IMR-90 (cell line): Measurements from ENCODE around the gene CACNA2D4. TPM values are rescaled to one million over a fixed set of nuclear protein-coding genes. Genes with fewer than 3 reads are reported as not detected.

ENCODE experiments used
- ATAC-seq: fragments of 200-7000 bp; cut with Tn5 transposase; 2 replicates; pipeline ENCODE4 v1.9.1; 2020; ENCODE audit warnings: low read depth, mild to moderate bottlenecking, moderate library complexity
- BruUV-seq: library from RNA; stranded (reverse); fragments of 400-500 nt; replicated peaks from 2 replicates; lab custom pipeline; 2021; lab: Mats Ljungman, UMichigan
- CTCF ChIA-PET: fragments of 300-600 bp; formaldehyde crosslinking; extraction: SDS; loops from one replicate; lab custom pipeline; 2021; ENCODE audit warnings: antibody characterized with exemption; lab: Yijun Ruan, JAX
- POLR2A ChIA-PET: fragments of 300-600 bp; sonication (Branson Sonifier 250); formaldehyde crosslinking; loops from one replicate; lab custom pipeline; 2022; ENCODE audit warnings: antibody characterized with exemption; ENCODE audit not compliant: unreplicated experiment; lab: Charles Lee
- DNase-seq: peaks from one replicate; pipeline ENCODE4 v3.0.0; 2013
- H2AFZ ChIP-seq: replicated peaks from 2 replicates; pipeline ENCODE3; 2013; ENCODE audit warnings: low read length, mild to moderate bottlenecking; ENCODE audit not compliant: poor library complexity
- H2AK5ac ChIP-seq: 2 replicates; pipeline ENCODE4 v1.6.1; 2013; ENCODE audit warnings: low read depth, low read length, inconsistent platforms
- H2AK9ac ChIP-seq: replicated peaks from 2 replicates; pipeline ENCODE3; 2013; ENCODE audit warnings: mild to moderate bottlenecking, low read depth, low read length, moderate library complexity; ENCODE audit not compliant: poor library complexity
- H2BK120ac ChIP-seq: 2 replicates; pipeline ENCODE4 v1.6.1; 2013; ENCODE audit warnings: low read depth, low read length, inconsistent platforms
- H2BK15ac ChIP-seq: 3 replicates; pipeline ENCODE4 v1.6.1; 2013; ENCODE audit warnings: low read depth, low read length, inconsistent platforms
- H2BK20ac ChIP-seq: 2 replicates; pipeline ENCODE4 v1.6.1; 2013; ENCODE audit warnings: low read depth, mild to moderate bottlenecking, inconsistent platforms, low read length, moderate library complexity
- H2BK5ac ChIP-seq: 2 replicates; pipeline ENCODE4 v1.6.1; 2013; ENCODE audit warnings: mild to moderate bottlenecking, low read depth, low read length, inconsistent platforms; ENCODE audit not compliant: poor library complexity, severe bottlenecking
- H3K14ac ChIP-seq: replicated peaks from 2 replicates; pipeline ENCODE4 v1.6.1; 2013; ENCODE audit warnings: low read depth, low read length, inconsistent platforms
- H3K18ac ChIP-seq: 2 replicates; pipeline ENCODE4 v1.6.1; 2013; ENCODE audit warnings: low read depth, low read length, control low read depth
- H3K23ac ChIP-seq: 2 replicates; pipeline ENCODE4 v1.6.1; 2013; ENCODE audit warnings: low read depth, low read length, inconsistent platforms
- H3K27ac ChIP-seq: 2 replicates; pipeline ENCODE4 v1.5.1; 2013; ENCODE audit warnings: mild to moderate bottlenecking, control low read depth, low read length; ENCODE audit not compliant: insufficient read depth
- H3K27me3 ChIP-seq: 2 replicates; pipeline ENCODE4 v1.6.1; 2013; ENCODE audit warnings: low read length; ENCODE audit not compliant: control insufficient read depth, insufficient read depth
- H3K36me3 ChIP-seq: 2 replicates; pipeline ENCODE4 v1.6.1; 2013; ENCODE audit warnings: low read length, mixed read lengths; ENCODE audit not compliant: control insufficient read depth, insufficient read depth
- H3K4ac ChIP-seq: 2 replicates; pipeline ENCODE4 v1.6.1; 2013; ENCODE audit warnings: low read depth, low read length, inconsistent platforms
- H3K4me1 ChIP-seq: 2 replicates; pipeline ENCODE4 v1.6.1; 2013; ENCODE audit warnings: low read length, mixed read lengths; ENCODE audit not compliant: control insufficient read depth, insufficient read depth
- H3K4me2 ChIP-seq: 2 replicates; pipeline ENCODE4 v1.6.1; 2013; ENCODE audit warnings: low read depth, mild to moderate bottlenecking, control low read depth, low read length, moderate library complexity
- H3K4me3 ChIP-seq: 2 replicates; pipeline ENCODE4 v1.5.1; 2013; ENCODE audit warnings: low read depth, mild to moderate bottlenecking, control low read depth, low read length, moderate library complexity; ENCODE audit not compliant: insufficient read depth
- H3K56ac ChIP-seq: 2 replicates; pipeline ENCODE4 v1.6.1; 2013; ENCODE audit warnings: low read length, inconsistent platforms; ENCODE audit not compliant: insufficient read depth; ENCODE audit errors: extremely low read depth
- H3K79me1 ChIP-seq, 2 experiments: 2 replicates each; pipeline ENCODE4 v1.6.1; 2013; ENCODE audit warnings: low read length in 2 of 2, inconsistent platforms in 1 of 2, low read depth in 1 of 2
- H3K9ac ChIP-seq: 2 replicates; pipeline ENCODE4 v1.6.1; 2013; ENCODE audit warnings: low read depth, low read length, control low read depth
- H3K9me1 ChIP-seq: 2 replicates; pipeline ENCODE4 v1.6.1; 2013; ENCODE audit warnings: low read length, inconsistent platforms; ENCODE audit not compliant: insufficient read depth
- H3K9me3 ChIP-seq: 2 replicates; pipeline ENCODE4 v1.6.1; 2013; ENCODE audit warnings: low read length; ENCODE audit not compliant: control insufficient read depth, insufficient read depth
- H4K20me1 ChIP-seq: 2 replicates; pipeline ENCODE4 v1.6.1; 2013; ENCODE audit warnings: low read length, inconsistent platforms; ENCODE audit not compliant: insufficient read depth
- H4K5ac ChIP-seq: 2 replicates; pipeline ENCODE4 v1.6.1; 2013; ENCODE audit warnings: mild to moderate bottlenecking, low read depth, low read length, control low read depth
- H4K8ac ChIP-seq, 2 experiments: 2 replicates each; pipeline ENCODE4 v1.6.1; 2013; ENCODE audit warnings: low read depth in 2 of 2, low read length in 2 of 2, control low read depth in 1 of 2, inconsistent platforms in 1 of 2
- H4K91ac ChIP-seq: 2 replicates; pipeline ENCODE4 v1.6.1; 2013; ENCODE audit warnings: low read depth, low read length, inconsistent platforms; ENCODE audit not compliant: insufficient read depth
- BHLHE40 ChIP-seq: fragments of 150-350 bp; IDR thresholded peaks from 2 replicates; pipeline ENCODE4 v1.6.1; 2016; ENCODE audit warnings: mild to moderate bottlenecking, low read depth, low read length
- CEBPB ChIP-seq: IDR thresholded peaks from 2 replicates; pipeline ENCODE4 v1.6.1; 2012; ENCODE audit warnings: low read depth, low read length, improper control_type of control experiment
- CHD1 ChIP-seq: IDR thresholded peaks from 2 replicates; pipeline ENCODE4 v1.6.1; 2012; ENCODE audit warnings: low read depth, low read length, improper control_type of control experiment
- CTCF ChIP-seq: conservative IDR thresholded peaks from 2 replicates; pipeline ENCODE4 v1.5.1; 2012; ENCODE audit warnings: mild to moderate bottlenecking, low read depth, low read length, improper control_type of control experiment
- FOS ChIP-seq: fragments of 150-350 bp; IDR thresholded peaks from 2 replicates; pipeline ENCODE4 v1.6.1; 2016; ENCODE audit warnings: low read depth, low read length
- MAFK ChIP-seq: IDR thresholded peaks from 2 replicates; pipeline ENCODE4 v1.6.1; 2012; ENCODE audit warnings: low read depth, low read length, improper control_type of control experiment
- MAZ ChIP-seq: IDR thresholded peaks from 2 replicates; pipeline ENCODE4 v1.6.1; 2012; ENCODE audit warnings: low read depth, mild to moderate bottlenecking, low read length, improper control_type of control experiment, moderate library complexity, borderline replicate concordance
- MXI1 ChIP-seq: IDR thresholded peaks from 2 replicates; pipeline ENCODE4 v1.6.1; 2012; ENCODE audit warnings: low read depth, mild to moderate bottlenecking, low read length, moderate library complexity, borderline replicate concordance
- NFE2L2 ChIP-seq: fragments of 150-350 bp; IDR thresholded peaks from 2 replicates; pipeline ENCODE4 v1.6.1; 2016; ENCODE audit warnings: low read depth, mild to moderate bottlenecking, low read length
- POLR2A ChIP-seq: IDR thresholded peaks from 2 replicates; pipeline ENCODE4 v1.6.1; 2012; ENCODE audit warnings: mild to moderate bottlenecking, low read depth, low read length
- RAD21 ChIP-seq: IDR thresholded peaks from 2 replicates; pipeline ENCODE4 v1.6.1; 2012; ENCODE audit warnings: low read length, improper control_type of control experiment
- RCOR1 ChIP-seq: IDR thresholded peaks from 2 replicates; pipeline ENCODE4 v1.6.1; 2012; ENCODE audit warnings: mild to moderate bottlenecking, low read length, improper control_type of control experiment; ENCODE audit not compliant: insufficient replicate concordance
- RFX5 ChIP-seq: IDR thresholded peaks from 2 replicates; pipeline ENCODE4 v1.8.0; 2012; ENCODE audit warnings: low read depth, mild to moderate bottlenecking, low read length, moderate library complexity
- SMC3 ChIP-seq: fragments of 150-350 bp; IDR thresholded peaks from 2 replicates; pipeline ENCODE4 v1.6.1; 2016; ENCODE audit warnings: low read depth, mild to moderate bottlenecking, antibody characterized with exemption, low read length, moderate library complexity
- WGBS, 2 experiments: methylation state at CpG; one replicate each; pipeline versions ENCODE4 v1.1.5 to v1.1.7; 2013; ENCODE audit warnings: missing lambda C conversion rate in 2 of 2; ENCODE audit not compliant: insufficient read length in 1 of 2; ENCODE audit errors: extremely low coverage in 2 of 2; 5-methylcytosine and 5-hydroxymethylcytosine counted together
- dilution Hi-C: fragments of 300-500 bp; cut with HindIII; formaldehyde crosslinking; loops from one replicate; pipeline ENCODE4 v1.14.3; 2018; ENCODE audit warnings: low sequenced_read_pairs; ENCODE audit not compliant: unreplicated experiment
- in situ Hi-C: fragments of 300-500 bp; cut with MboI; formaldehyde crosslinking; loops from 3 replicates; pipeline ENCODE4 v1.14.3; 2019; ENCODE audit warnings: low sequenced_read_pairs, inconsistent platforms, mixed read lengths
- intact Hi-C: fragments of 100-400 bp; cut with micrococcal nuclease; formaldehyde crosslinking; loops from 2 replicates; pipeline ENCODE4 v1.10.0; 2022
- polyA plus RNA-seq, 3 experiments: library from polyadenylated mRNA; depleted of rRNA; stranded (reverse); fragments of >200 nt; gene quantifications; 2 replicates each; pipeline ENCODE4 v1.2.3, GENCODE V29; 2012; ENCODE audit warnings: low replicate concordance in 1 of 3
- total RNA-seq: library from RNA; depleted of rRNA; stranded (reverse); fragments of >200 nt; gene quantifications from 2 replicates; pipeline ENCODE4 v1.2.3, GENCODE V29; 2012
- TF ChIP-seq, protein P1 (sequence below): fragments of 150-350 bp; IDR thresholded peaks from 2 replicates; pipeline ENCODE4 v1.6.1; 2017; ENCODE audit warnings: mild to moderate bottlenecking, antibody characterized with exemption, low read length, low read depth
- TF ChIP-seq, protein P2 (sequence below): fragments of 150-350 bp; IDR thresholded peaks from 2 replicates; pipeline ENCODE4 v1.6.1; 2016; ENCODE audit warnings: low read depth, mild to moderate bottlenecking, low read length, moderate library complexity, borderline replicate concordance

Gene CACNA2D4
- total and polyA plus RNA-seq, 2 of the 4 experiments (the other 2 are of a cell fraction) = 0.18 to 0.22 TPM

DNA sequence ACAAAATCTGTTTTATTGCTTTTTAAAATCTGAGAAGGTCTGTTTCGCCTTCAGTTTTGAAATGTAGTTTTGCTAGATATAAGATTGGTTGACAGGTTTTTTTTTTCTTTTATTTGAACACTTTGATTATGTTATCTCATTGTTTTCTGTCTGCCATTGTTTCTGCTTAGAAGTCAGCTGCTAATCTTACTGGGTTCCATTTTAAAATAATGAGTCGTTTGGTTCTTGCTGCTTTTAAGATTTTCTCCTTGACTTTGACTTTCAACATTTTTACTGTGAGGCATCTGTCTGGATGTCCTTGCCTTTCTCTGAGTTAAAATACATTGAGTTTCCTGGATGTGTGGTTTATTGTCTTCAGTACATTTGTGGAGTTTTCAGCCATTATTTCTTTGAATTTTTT is 170.8 kb downstream of the CACNA2D4 start:
- Histone ChIP-seq H3K27ac (no peak overlapping the region), H3K4me3 (no peak overlapping the region), H4K91ac (no peak overlapping the region), H2AK5ac (no peak overlapping the region), H3K56ac (no peak overlapping the region), H4K5ac (no peak overlapping the region), H2BK5ac (no peak overlapping the region), H2BK20ac (no peak overlapping the region), H3K4me2 (no peak overlapping the region), H3K9ac (no peak overlapping the region), H2AK9ac (no peak overlapping the region), H3K4ac (no peak overlapping the region), H3K14ac (no peak overlapping the region), H3K9me1 (no peaks in the 10 kb centered on the region), H4K8ac (no peak overlapping the region), H3K36me3 (no peaks in the 10 kb centered on the region), H2AFZ (no peak overlapping the region), H3K9me3 (peaks cover 5% of the 10 kb centered on the region), H3K27me3 (no peaks in the 10 kb centered on the region), H3K18ac (no peak overlapping the region), H4K20me1 (peaks cover 8% of the 10 kb centered on the region), H3K23ac (no peak overlapping the region), H2BK15ac (no peak overlapping the region), H3K79me1 (peaks cover 23 to 38% of the 10 kb centered on the region in 2 experiments), H3K4me1 (peaks cover 2% of the 10 kb centered on the region; the same call in 1 of the 2 replicates), H2BK120ac (no peak overlapping the region)
- in situ Hi-C loops (no loop called here), dilution Hi-C loops (no loop called here), intact Hi-C loops (no loop called here)
- ATAC-seq (no peak), DNase-seq (no peak)
- no CpG with 5 or more reads among the region's 2 CpGs for WGBS, 2 experiments
- ChIA-PET CTCF (no interaction called here), POLR2A (no interaction called here)
- no TSS peak for BruUV-seq
- TF ChIP-seq RFX5 = no peak
- no peak for TF ChIP-seq CEBPB
- no peak for TF ChIP-seq NFE2L2
- no peak for TF ChIP-seq CHD1
- no peak for TF ChIP-seq BHLHE40
- TF ChIP-seq RCOR1 = no peak
- TF ChIP-seq, protein P1, sequence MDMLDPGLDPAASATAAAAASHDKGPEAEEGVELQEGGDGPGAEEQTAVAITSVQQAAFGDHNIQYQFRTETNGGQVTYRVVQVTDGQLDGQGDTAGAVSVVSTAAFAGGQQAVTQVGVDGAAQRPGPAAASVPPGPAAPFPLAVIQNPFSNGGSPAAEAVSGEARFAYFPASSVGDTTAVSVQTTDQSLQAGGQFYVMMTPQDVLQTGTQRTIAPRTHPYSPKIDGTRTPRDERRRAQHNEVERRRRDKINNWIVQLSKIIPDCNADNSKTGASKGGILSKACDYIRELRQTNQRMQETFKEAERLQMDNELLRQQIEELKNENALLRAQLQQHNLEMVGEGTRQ = no peak
- TF ChIP-seq POLR2A = no peak
- no peak for TF ChIP-seq MAFK
- no peak for TF ChIP-seq FOS
- TF ChIP-seq, protein P2, sequence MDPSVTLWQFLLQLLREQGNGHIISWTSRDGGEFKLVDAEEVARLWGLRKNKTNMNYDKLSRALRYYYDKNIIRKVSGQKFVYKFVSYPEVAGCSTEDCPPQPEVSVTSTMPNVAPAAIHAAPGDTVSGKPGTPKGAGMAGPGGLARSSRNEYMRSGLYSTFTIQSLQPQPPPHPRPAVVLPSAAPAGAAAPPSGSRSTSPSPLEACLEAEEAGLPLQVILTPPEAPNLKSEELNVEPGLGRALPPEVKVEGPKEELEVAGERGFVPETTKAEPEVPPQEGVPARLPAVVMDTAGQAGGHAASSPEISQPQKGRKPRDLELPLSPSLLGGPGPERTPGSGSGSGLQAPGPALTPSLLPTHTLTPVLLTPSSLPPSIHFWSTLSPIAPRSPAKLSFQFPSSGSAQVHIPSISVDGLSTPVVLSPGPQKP = no peak
- TF ChIP-seq MAZ = no peak
- TF ChIP-seq MXI1 = no peak
- no peak for TF ChIP-seq SMC3
- no peak for TF ChIP-seq CTCF
- TF ChIP-seq RAD21 = no peak
